ENCODE data around the gene PAPPA2. TPM values are rescaled to one million over a fixed set of nuclear protein-coding genes. Genes with fewer than 3 reads are reported as not detected.
"Not testable (repeated sequence)": the region's sequence is repeated elsewhere in the genome, so short reads cannot be mapped to it uniquely, and the experiment has no call there.

Gene PAPPA2
- total and polyA plus RNA-seq, 5 donors, result 0.18 to 1.1 (median 0.74) TPM

- Histone ChIP-seq H3K27ac (ENCODE audit: low read length) (no peak overlapping the region), H3K4me1 (ENCODE audit: control insufficient read depth, insufficient read depth, low read length) (no peaks in the 10 kb centered on the region), H3K9me3 (ENCODE audit: control insufficient read depth, low read length) (no peaks in the 10 kb centered on the region), H3K27me3 (ENCODE audit: control insufficient read depth, insufficient read depth) (no peaks in the 10 kb centered on the region), H3K4me3 (ENCODE audit: low read length) (no peak overlapping the region)
- no peak for ATAC-seq
- 49% methylated on average over 1 of the region's 1 CpG for WGBS
- intact Hi-C loops (cut with DNase I), result no loop called here
- DNase-seq, result no peak
Measured at GRCh38 chr1:176735201-176735600, 272.2 kb downstream of the PAPPA2 start.

GRCh38 chr1:176736015-176736414 lies 273.0 kb downstream of the PAPPA2 start:
- H3K9me3 ChIP-seq (ENCODE audit: control insufficient read depth, low read length), result no peaks in the 10 kb centered on the region
- no peaks in the 10 kb centered on the region for H3K4me1 ChIP-seq (ENCODE audit: control insufficient read depth, insufficient read depth, low read length)
- DNase-seq (no peak), ATAC-seq (no peak)
- no peak overlapping the region for H3K27ac ChIP-seq (ENCODE audit: low read length)
- no peaks in the 10 kb centered on the region for H3K27me3 ChIP-seq (ENCODE audit: control insufficient read depth, insufficient read depth)
- H3K4me3 ChIP-seq (ENCODE audit: low read length), result no peak overlapping the region
- intact Hi-C loops (cut with DNase I), result no loop called here

GRCh38 chr1:176741181-176741580 lies 278.2 kb downstream of the PAPPA2 start:
- H3K27me3 ChIP-seq (ENCODE audit: control insufficient read depth, insufficient read depth), result no peaks in the 10 kb centered on the region
- no peak for DNase-seq
- no peaks in the 10 kb centered on the region for H3K4me1 ChIP-seq (ENCODE audit: control insufficient read depth, insufficient read depth, low read length)
- H3K9me3 ChIP-seq (ENCODE audit: control insufficient read depth, low read length), result no peaks in the 10 kb centered on the region
- WGBS, result 48% methylated on average over 4 of the region's 4 CpGs
- no peak overlapping the region for H3K4me3 ChIP-seq (ENCODE audit: low read length)
- peak in 1 of 2 donors; percentile 38 for ATAC-seq
- H3K27ac ChIP-seq (ENCODE audit: low read length), result no peak overlapping the region
- intact Hi-C loops (cut with DNase I), result no loop called here

GRCh38 chr1:176742322-176742721 lies 279.3 kb downstream of the PAPPA2 start:
- Histone ChIP-seq H3K9me3 (ENCODE audit: control insufficient read depth, low read length) (no peaks in the 10 kb centered on the region), H3K4me3 (ENCODE audit: low read length) (no peak overlapping the region), H3K4me1 (ENCODE audit: control insufficient read depth, insufficient read depth, low read length) (no peaks in the 10 kb centered on the region), H3K27ac (ENCODE audit: low read length) (no peak overlapping the region), H3K27me3 (ENCODE audit: control insufficient read depth, insufficient read depth) (no peaks in the 10 kb centered on the region)
- 77% methylated on average over 2 of the region's 2 CpGs for WGBS
- DNase-seq (no peak), ATAC-seq (no peak)
- intact Hi-C loops (cut with DNase I), result no loop called here

- ATAC-seq (no peak), DNase-seq (no peak)
- intact Hi-C loops (cut with DNase I), result no loop called here
- Histone ChIP-seq H3K4me3 (ENCODE audit: low read length) (no peak overlapping the region), H3K9me3 (ENCODE audit: control insufficient read depth, low read length) (no peaks in the 10 kb centered on the region), H3K27ac (ENCODE audit: low read length) (no peak overlapping the region), H3K4me1 (ENCODE audit: control insufficient read depth, insufficient read depth, low read length) (no peaks in the 10 kb centered on the region), H3K27me3 (ENCODE audit: control insufficient read depth, insufficient read depth) (no peaks in the 10 kb centered on the region)
- 93% methylated on average over 1 of the region's 1 CpG for WGBS
Measured at GRCh38 chr1:176744142-176744541, 281.2 kb downstream of the PAPPA2 start.

GRCh38 chr1:176745945-176746344 lies 283.0 kb downstream of the PAPPA2 start:
- Histone ChIP-seq H3K4me1 (ENCODE audit: control insufficient read depth, insufficient read depth, low read length) (no peaks in the 10 kb centered on the region), H3K4me3 (ENCODE audit: low read length) (no peak overlapping the region), H3K9me3 (ENCODE audit: control insufficient read depth, low read length) (no peaks in the 10 kb centered on the region), H3K27ac (ENCODE audit: low read length) (no peak overlapping the region), H3K27me3 (ENCODE audit: control insufficient read depth, insufficient read depth) (no peaks in the 10 kb centered on the region)
- intact Hi-C loops (cut with DNase I), result no loop called here
- DNase-seq, result no peak
- 53% methylated on average over 1 of the region's 1 CpG for WGBS
- no peak for ATAC-seq

DNA sequence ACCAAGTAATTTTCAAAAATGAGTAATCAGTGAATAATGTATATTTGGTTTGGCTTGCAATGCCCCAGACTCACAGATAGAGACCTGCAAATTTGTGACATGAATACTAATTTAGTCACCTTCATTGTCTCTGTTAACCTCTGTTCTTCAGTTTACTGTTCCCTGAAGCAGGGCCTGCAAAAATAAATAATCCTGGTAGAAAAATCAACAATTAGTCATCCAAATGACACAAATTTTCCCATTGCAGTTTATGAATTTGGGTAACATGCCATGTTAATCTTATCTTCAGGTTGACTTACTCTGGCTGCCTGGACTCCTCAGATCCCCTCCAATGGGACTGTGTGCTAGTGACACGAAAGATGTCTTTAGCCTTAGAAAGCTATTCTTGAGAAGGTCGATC lies 289.5 kb downstream of the PAPPA2 start:
- no peak for DNase-seq
- no peak overlapping the region for H3K27ac ChIP-seq (ENCODE audit: low read length)

DNA sequence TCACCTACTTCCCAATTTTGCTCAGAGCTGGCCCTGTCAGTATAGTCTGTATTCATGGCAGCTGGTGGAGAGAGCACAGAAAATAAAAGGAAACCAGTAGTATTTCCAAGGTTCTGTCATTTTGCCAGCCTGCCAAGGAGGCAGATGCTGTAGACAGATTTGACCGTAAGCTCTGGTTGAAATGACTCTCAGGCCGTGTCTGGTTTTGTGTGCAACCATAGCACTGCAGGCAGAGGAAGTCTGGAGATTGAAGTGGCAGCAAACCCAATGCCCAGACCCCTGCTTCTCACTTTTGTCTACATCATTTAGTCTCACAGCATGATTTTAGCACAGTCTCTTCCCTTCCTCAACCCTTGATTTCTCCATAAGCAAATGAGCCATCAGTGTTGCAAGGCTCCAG lies 291.7 kb downstream of the PAPPA2 start:
- intact Hi-C loops (cut with DNase I), result no loop called here
- 48% methylated on average over 2 of the region's 2 CpGs for WGBS
- Histone ChIP-seq H3K4me1 (ENCODE audit: control insufficient read depth, insufficient read depth, low read length) (no peaks in the 10 kb centered on the region), H3K27ac (ENCODE audit: low read length) (no peak overlapping the region), H3K9me3 (ENCODE audit: control insufficient read depth, low read length) (no peaks in the 10 kb centered on the region), H3K27me3 (ENCODE audit: control insufficient read depth, insufficient read depth) (no peaks in the 10 kb centered on the region), H3K4me3 (ENCODE audit: low read length) (no peak overlapping the region)
- DNase-seq (no peak), ATAC-seq (no peak)

More for the DNA sequence above, 289.5 kb downstream of the PAPPA2 start:
- H3K4me1 ChIP-seq (ENCODE audit: control insufficient read depth, insufficient read depth, low read length), result no peaks in the 10 kb centered on the region
- H3K4me3 ChIP-seq (ENCODE audit: low read length), result no peak overlapping the region
- no peaks in the 10 kb centered on the region for H3K27me3 ChIP-seq (ENCODE audit: control insufficient read depth, insufficient read depth)
- ATAC-seq, result no peak
- WGBS, result 80% methylated on average over 2 of the region's 2 CpGs
- intact Hi-C loops (cut with DNase I), result no loop called here
- H3K9me3 ChIP-seq (ENCODE audit: control insufficient read depth, low read length), result no peaks in the 10 kb centered on the region

DNA sequence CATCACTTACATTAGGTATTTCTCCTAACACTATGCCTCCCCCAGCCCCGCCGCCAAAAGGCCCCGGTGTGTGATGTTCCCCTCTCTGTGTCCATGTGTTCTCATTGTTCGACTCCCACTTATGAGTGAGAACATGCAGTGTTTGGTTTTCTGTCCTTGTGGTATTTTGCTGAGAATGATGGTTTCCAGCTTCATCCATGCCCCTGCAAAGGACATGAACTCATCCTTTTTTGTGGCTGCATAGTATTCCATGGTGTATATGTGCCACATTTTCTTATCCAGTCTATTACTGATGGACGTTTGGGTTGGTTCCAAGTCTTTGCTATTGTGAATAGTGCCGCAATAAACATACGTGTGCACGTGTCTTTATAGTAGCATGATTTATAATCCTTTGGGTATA lies 293.8 kb downstream of the PAPPA2 start:
- intact Hi-C loops (cut with DNase I); DNase-seq; H3K4me1 ChIP-seq (ENCODE audit: control insufficient read depth, insufficient read depth, low read length); H3K27ac ChIP-seq (ENCODE audit: low read length); ATAC-seq; H3K4me3 ChIP-seq (ENCODE audit: low read length); H3K9me3 ChIP-seq (ENCODE audit: control insufficient read depth, low read length); H3K27me3 ChIP-seq (ENCODE audit: control insufficient read depth, insufficient read depth): not testable (repeated sequence)
- 91% methylated on average over 8 of the region's 8 CpGs for WGBS

GRCh38 chr1:176765608-176766007 lies 302.6 kb downstream of the PAPPA2 start:
- Histone ChIP-seq H3K4me3 (ENCODE audit: low read length) (no peak overlapping the region), H3K27me3 (ENCODE audit: control insufficient read depth, insufficient read depth) (no peaks in the 10 kb centered on the region), H3K27ac (ENCODE audit: low read length) (no peak overlapping the region), H3K9me3 (ENCODE audit: control insufficient read depth, low read length) (no peaks in the 10 kb centered on the region), H3K4me1 (ENCODE audit: control insufficient read depth, insufficient read depth, low read length) (no peaks in the 10 kb centered on the region)
- DNase-seq (no peak), ATAC-seq (no peak)
- intact Hi-C loops (cut with DNase I), result no loop called here
- WGBS, result 72% methylated on average over 2 of the region's 2 CpGs

- no peaks in the 10 kb centered on the region for H3K27me3 ChIP-seq (ENCODE audit: control insufficient read depth, insufficient read depth)
- H3K4me1 ChIP-seq (ENCODE audit: control insufficient read depth, insufficient read depth, low read length), result no peaks in the 10 kb centered on the region
- H3K4me3 ChIP-seq (ENCODE audit: low read length), result no peak overlapping the region
- ATAC-seq (no peak), DNase-seq (no peak)
- H3K27ac ChIP-seq (ENCODE audit: low read length), result no peak overlapping the region
- 81% methylated on average over 1 of the region's 1 CpG for WGBS
- no peaks in the 10 kb centered on the region for H3K9me3 ChIP-seq (ENCODE audit: control insufficient read depth, low read length)
- intact Hi-C loops (cut with DNase I), result no loop called here
Measured at GRCh38 chr1:176766779-176767178, 303.8 kb downstream of the PAPPA2 start.

GRCh38 chr1:176767714-176768136 lies 304.8 kb downstream of the PAPPA2 start:
- ATAC-seq, result no peak
- H3K27me3 ChIP-seq (ENCODE audit: control insufficient read depth, insufficient read depth), result no peaks in the 10 kb centered on the region
- 85% methylated on average over 7 of the region's 7 CpGs for WGBS

More at GRCh38 chr1:176767714-176768136, 304.8 kb downstream of the PAPPA2 start:
- DNase-seq, result no peak
- Histone ChIP-seq H3K4me1 (ENCODE audit: control insufficient read depth, insufficient read depth, low read length) (no peaks in the 10 kb centered on the region), H3K9me3 (ENCODE audit: control insufficient read depth, low read length) (no peaks in the 10 kb centered on the region), H3K4me3 (ENCODE audit: low read length) (no peak overlapping the region), H3K27ac (ENCODE audit: low read length) (no peak overlapping the region)
- intact Hi-C loops (cut with DNase I), result no loop called here
